Measurements from ENCODE around the gene MTAP. TPM values are rescaled to one million over a fixed set of nuclear protein-coding genes. Genes with fewer than 3 reads are reported as not detected.

The MTAP gene
- total RNA-seq, 1 experiment from 2014 or later: 84.3 TPM

DNA sequence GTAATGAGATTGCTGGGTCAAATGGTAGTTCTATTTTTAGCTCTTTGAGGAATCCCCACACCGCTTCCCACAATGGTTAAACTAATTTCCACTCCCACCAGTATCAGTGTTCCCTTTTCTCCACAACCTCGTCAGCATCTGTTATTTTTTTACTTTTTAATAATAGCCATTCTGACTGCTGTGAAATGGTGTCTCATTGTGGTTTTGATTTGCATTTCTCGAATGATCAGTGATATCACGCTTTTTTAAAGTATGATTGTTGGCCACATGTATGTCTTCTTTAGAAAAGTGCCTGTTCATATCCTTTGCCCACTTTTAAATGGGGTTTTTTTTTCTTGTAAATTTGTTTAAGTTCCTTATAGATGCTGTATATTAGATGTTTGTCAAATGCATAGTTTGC is 73.5 kb downstream of the MTAP start:
- peaks cover 32% of the 10 kb centered on the region for H3K36me3 Mint-ChIP-seq
- peaks cover 9% of the 10 kb centered on the region for H3K4me1 Mint-ChIP-seq
- H3K27ac Mint-ChIP-seq: no peak overlapping the region
- TF ChIP-seq, protein P1, sequence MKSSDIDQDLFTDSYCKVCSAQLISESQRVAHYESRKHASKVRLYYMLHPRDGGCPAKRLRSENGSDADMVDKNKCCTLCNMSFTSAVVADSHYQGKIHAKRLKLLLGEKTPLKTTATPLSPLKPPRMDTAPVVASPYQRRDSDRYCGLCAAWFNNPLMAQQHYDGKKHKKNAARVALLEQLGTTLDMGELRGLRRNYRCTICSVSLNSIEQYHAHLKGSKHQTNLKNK (CRISPR knock-in tag; IDR thresholded peaks at IDR 0.05): no peak
- TF ChIP-seq, protein P2, sequence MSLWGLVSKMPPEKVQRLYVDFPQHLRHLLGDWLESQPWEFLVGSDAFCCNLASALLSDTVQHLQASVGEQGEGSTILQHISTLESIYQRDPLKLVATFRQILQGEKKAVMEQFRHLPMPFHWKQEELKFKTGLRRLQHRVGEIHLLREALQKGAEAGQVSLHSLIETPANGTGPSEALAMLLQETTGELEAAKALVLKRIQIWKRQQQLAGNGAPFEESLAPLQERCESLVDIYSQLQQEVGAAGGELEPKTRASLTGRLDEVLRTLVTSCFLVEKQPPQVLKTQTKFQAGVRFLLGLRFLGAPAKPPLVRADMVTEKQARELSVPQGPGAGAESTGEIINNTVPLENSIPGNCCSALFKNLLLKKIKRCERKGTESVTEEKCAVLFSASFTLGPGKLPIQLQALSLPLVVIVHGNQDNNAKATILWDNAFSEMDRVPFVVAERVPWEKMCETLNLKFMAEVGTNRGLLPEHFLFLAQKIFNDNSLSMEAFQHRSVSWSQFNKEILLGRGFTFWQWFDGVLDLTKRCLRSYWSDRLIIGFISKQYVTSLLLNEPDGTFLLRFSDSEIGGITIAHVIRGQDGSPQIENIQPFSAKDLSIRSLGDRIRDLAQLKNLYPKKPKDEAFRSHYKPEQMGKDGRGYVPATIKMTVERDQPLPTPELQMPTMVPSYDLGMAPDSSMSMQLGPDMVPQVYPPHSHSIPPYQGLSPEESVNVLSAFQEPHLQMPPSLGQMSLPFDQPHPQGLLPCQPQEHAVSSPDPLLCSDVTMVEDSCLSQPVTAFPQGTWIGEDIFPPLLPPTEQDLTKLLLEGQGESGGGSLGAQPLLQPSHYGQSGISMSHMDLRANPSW (CRISPR knock-in tag; conservative IDR thresholded peaks at IDR 0.05; ENCODE audit: low read depth): no peak
- TF ChIP-seq TP53 (CRISPR knock-in tag; IDR thresholded peaks at IDR 0.05): no peak
- TF ChIP-seq OVOL2 (CRISPR knock-in tag; IDR thresholded peaks at IDR 0.05; ENCODE audit: borderline replicate concordance): no peak
- TF ChIP-seq, protein P3, sequence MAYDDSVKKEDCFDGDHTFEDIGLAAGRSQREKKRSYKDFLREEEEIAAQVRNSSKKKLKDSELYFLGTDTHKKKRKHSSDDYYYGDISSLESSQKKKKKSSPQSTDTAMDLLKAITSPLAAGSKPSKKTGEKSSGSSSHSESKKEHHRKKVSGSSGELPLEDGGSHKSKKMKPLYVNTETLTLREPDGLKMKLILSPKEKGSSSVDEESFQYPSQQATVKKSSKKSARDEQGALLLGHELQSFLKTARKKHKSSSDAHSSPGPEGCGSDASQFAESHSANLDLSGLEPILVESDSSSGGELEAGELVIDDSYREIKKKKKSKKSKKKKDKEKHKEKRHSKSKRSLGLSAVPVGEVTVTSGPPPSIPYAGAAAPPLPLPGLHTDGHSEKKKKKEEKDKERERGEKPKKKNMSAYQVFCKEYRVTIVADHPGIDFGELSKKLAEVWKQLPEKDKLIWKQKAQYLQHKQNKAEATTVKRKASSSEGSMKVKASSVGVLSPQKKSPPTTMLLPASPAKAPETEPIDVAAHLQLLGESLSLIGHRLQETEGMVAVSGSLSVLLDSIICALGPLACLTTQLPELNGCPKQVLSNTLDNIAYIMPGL (CRISPR knock-in tag; IDR thresholded peaks at IDR 0.05): no peak
- no peak for TF ChIP-seq ZNF396 (CRISPR knock-in tag; IDR thresholded peaks at IDR 0.05; ENCODE audit: borderline replicate concordance)
- no peak for TF ChIP-seq NR1H2 (CRISPR knock-in tag; IDR thresholded peaks at IDR 0.05)
- TF ChIP-seq, protein P4, sequence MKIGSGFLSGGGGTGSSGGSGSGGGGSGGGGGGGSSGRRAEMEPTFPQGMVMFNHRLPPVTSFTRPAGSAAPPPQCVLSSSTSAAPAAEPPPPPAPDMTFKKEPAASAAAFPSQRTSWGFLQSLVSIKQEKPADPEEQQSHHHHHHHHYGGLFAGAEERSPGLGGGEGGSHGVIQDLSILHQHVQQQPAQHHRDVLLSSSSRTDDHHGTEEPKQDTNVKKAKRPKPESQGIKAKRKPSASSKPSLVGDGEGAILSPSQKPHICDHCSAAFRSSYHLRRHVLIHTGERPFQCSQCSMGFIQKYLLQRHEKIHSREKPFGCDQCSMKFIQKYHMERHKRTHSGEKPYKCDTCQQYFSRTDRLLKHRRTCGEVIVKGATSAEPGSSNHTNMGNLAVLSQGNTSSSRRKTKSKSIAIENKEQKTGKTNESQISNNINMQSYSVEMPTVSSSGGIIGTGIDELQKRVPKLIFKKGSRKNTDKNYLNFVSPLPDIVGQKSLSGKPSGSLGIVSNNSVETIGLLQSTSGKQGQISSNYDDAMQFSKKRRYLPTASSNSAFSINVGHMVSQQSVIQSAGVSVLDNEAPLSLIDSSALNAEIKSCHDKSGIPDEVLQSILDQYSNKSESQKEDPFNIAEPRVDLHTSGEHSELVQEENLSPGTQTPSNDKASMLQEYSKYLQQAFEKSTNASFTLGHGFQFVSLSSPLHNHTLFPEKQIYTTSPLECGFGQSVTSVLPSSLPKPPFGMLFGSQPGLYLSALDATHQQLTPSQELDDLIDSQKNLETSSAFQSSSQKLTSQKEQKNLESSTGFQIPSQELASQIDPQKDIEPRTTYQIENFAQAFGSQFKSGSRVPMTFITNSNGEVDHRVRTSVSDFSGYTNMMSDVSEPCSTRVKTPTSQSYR (CRISPR knock-in tag; IDR thresholded peaks at IDR 0.05): no peak
- TF ChIP-seq GABPB1 (CRISPR knock-in tag; IDR thresholded peaks at IDR 0.05): no peak
- TF ChIP-seq, protein P5, sequence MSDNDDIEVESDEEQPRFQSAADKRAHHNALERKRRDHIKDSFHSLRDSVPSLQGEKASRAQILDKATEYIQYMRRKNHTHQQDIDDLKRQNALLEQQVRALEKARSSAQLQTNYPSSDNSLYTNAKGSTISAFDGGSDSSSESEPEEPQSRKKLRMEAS (CRISPR knock-in tag; IDR thresholded peaks at IDR 0.05): no peak
- TF ChIP-seq JAZF1 (CRISPR knock-in tag; IDR thresholded peaks at IDR 0.05): no peak
- TF ChIP-seq, protein P6, sequence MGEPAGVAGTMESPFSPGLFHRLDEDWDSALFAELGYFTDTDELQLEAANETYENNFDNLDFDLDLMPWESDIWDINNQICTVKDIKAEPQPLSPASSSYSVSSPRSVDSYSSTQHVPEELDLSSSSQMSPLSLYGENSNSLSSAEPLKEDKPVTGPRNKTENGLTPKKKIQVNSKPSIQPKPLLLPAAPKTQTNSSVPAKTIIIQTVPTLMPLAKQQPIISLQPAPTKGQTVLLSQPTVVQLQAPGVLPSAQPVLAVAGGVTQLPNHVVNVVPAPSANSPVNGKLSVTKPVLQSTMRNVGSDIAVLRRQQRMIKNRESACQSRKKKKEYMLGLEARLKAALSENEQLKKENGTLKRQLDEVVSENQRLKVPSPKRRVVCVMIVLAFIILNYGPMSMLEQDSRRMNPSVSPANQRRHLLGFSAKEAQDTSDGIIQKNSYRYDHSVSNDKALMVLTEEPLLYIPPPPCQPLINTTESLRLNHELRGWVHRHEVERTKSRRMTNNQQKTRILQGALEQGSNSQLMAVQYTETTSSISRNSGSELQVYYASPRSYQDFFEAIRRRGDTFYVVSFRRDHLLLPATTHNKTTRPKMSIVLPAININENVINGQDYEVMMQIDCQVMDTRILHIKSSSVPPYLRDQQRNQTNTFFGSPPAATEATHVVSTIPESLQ (CRISPR knock-in tag; IDR thresholded peaks at IDR 0.05): no peak
- ChIA-PET CTCF (no interaction called here), POLR2A (no interaction called here)
- H3K9me3 Mint-ChIP-seq: peaks cover 19% of the 10 kb centered on the region
- no peaks in the 10 kb centered on the region; the same call in 1 of the 2 replicates for H3K27me3 Mint-ChIP-seq (ENCODE audit: low read depth)
- no peak overlapping the region for H3K4me3 Mint-ChIP-seq
- no peak for DNase-seq (ENCODE audit: low spot score)
- no peak for ATAC-seq

DNA sequence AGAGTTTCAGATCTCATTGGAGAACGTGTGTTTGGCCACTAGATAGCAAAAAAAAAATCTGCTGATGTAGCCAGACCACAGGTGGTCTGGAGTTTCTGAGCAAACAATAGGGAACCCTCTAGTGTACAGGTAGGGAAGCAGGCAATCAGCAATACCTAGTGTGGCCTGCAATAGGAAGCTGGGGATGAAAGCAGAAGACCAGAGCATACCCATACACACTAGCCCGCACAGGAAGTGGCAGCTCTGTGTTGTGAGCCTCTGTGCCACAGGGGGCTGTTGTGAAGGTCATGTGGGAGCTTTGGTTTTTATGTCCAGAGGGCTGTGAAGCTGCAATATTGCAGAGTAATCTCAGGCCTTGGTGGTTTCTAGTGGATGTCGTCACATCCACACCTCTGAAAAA is 81.2 kb downstream of the MTAP start:
- peaks cover 41% of the 10 kb centered on the region for H3K36me3 Mint-ChIP-seq
- CTCF ChIA-PET: interaction anchor here (1.1 kb wide), 1 partner anchor 22 kb away, joined by 4 read pairs; no protein-coding TSS in a partner anchor
- TF ChIP-seq SMAD4 (CRISPR knock-in tag; IDR thresholded peaks at IDR 0.05) (no peak), HMGA2 (CRISPR knock-in tag; IDR thresholded peaks at IDR 0.05) (no peak), CREB1 (CRISPR knock-in tag; IDR thresholded peaks at IDR 0.05) (no peak)
- TF ChIP-seq, protein P7, sequence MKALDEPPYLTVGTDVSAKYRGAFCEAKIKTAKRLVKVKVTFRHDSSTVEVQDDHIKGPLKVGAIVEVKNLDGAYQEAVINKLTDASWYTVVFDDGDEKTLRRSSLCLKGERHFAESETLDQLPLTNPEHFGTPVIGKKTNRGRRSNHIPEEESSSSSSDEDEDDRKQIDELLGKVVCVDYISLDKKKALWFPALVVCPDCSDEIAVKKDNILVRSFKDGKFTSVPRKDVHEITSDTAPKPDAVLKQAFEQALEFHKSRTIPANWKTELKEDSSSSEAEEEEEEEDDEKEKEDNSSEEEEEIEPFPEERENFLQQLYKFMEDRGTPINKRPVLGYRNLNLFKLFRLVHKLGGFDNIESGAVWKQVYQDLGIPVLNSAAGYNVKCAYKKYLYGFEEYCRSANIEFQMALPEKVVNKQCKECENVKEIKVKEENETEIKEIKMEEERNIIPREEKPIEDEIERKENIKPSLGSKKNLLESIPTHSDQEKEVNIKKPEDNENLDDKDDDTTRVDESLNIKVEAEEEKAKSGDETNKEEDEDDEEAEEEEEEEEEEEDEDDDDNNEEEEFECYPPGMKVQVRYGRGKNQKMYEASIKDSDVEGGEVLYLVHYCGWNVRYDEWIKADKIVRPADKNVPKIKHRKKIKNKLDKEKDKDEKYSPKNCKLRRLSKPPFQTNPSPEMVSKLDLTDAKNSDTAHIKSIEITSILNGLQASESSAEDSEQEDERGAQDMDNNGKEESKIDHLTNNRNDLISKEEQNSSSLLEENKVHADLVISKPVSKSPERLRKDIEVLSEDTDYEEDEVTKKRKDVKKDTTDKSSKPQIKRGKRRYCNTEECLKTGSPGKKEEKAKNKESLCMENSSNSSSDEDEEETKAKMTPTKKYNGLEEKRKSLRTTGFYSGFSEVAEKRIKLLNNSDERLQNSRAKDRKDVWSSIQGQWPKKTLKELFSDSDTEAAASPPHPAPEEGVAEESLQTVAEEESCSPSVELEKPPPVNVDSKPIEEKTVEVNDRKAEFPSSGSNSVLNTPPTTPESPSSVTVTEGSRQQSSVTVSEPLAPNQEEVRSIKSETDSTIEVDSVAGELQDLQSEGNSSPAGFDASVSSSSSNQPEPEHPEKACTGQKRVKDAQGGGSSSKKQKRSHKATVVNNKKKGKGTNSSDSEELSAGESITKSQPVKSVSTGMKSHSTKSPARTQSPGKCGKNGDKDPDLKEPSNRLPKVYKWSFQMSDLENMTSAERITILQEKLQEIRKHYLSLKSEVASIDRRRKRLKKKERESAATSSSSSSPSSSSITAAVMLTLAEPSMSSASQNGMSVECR (CRISPR knock-in tag; IDR thresholded peaks at IDR 0.05; ENCODE audit: borderline replicate concordance): no peak
- TF ChIP-seq, protein P8, sequence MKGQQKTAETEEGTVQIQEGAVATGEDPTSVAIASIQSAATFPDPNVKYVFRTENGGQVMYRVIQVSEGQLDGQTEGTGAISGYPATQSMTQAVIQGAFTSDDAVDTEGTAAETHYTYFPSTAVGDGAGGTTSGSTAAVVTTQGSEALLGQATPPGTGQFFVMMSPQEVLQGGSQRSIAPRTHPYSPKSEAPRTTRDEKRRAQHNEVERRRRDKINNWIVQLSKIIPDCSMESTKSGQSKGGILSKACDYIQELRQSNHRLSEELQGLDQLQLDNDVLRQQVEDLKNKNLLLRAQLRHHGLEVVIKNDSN (CRISPR knock-in tag; IDR thresholded peaks at IDR 0.05): no peak

More for the DNA sequence above, 81.2 kb downstream of the MTAP start:
- Mint-ChIP-seq H3K9me3 (peaks cover 36% of the 10 kb centered on the region), H3K27ac (no peak overlapping the region), H3K4me1 (peaks cover 15% of the 10 kb centered on the region), H3K27me3 (ENCODE audit: low read depth) (no peaks in the 10 kb centered on the region), H3K4me3 (no peak overlapping the region)
- POLR2A ChIA-PET: no interaction called here
- peak; percentile 99 for ATAC-seq
- no peak for DNase-seq (ENCODE audit: low spot score)
